CMK (cell line): ENCODE measurements around the gene DEFB131B.
"Not testable (repeated sequence)": the region's sequence is repeated elsewhere in the genome, so short reads cannot be mapped to it uniquely, and the experiment has no call there.

Experiments used
- DNase-seq: peaks from one replicate; pipeline ENCODE4 v3.0.0-alpha.2; 2010; ENCODE audit warnings: low read depth

The DEFB131B gene

DNA sequence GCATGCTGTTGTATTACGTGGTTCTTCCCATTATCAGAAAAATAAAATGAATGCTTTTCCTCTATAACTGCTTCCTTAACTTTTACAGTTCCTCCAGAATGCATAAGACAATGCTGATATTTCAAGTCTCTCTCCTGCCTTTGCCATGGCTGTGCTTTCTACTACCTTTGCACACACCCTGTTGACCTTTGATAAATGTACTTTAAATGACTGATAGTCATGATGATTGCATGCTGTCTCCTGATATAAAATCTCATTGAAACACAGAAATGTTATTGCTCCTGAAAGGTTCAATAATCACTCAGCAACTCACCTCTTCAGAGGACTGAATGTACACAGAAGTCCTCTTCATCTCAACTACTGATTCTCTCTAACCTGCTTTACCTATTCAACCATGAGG lies at the start of gene DEFB131B:
Gene DEFB131B, plus strand, starts transcription at position 395 of the 400 bp plus-strand sequence. Its CDS starts 0 bp downstream, at position 395.
- DNase-seq: not testable (repeated sequence)

GRCh38 chr11:71829247-71829646 lies 49.0 kb upstream of the DEFB131B start:
- not testable (repeated sequence) for DNase-seq

DNA sequence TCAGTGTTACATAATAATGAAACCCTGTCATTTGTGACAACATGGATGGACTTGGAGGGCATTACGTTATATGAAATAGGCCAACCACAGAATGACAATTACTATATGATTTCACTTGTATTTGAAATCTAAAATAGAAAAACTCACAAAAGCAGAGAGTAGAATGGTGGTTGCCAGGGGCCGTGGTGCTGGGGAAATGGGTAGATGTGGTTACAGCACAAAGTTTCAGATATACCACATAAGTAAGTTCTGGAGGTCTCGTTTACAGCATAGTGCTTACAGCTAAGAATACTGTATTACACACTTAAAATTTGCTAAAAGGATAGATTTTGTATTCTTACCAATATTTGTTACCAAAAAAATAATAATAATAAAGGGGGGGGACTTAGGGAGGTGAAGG lies 48.6 kb upstream of the DEFB131B start:
- DNase-seq: not testable (repeated sequence)

- DNase-seq: not testable (repeated sequence)
Observed at GRCh38 chr11:71832811-71833210, 45.4 kb upstream of the DEFB131B start, which contains the start of gene DEFB108B. DEFB108B (plus strand) TSS chr11:71833200; CDS start chr11:71833200, 0 bp downstream.

DNA sequence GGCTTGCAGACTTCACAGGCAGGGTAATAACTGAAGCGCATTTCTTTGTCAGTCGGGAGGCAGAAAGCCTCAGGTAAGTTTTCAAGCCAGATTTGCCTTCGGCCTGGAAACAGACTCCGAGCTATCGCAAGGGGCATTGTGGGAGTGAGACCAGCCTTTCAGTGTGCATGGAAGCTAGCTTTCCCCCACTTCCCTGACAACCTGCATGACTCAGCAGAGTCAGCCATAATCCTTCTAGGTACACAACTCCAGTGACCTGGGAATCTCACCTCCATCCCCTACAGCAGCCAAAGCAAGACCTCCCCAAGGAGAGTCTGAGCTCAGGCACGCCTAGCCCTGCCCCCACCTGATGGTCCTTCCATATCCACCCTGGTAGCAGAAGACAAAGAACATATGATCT lies 35.5 kb upstream of the DEFB131B start:
- not testable (repeated sequence) for DNase-seq

DNA sequence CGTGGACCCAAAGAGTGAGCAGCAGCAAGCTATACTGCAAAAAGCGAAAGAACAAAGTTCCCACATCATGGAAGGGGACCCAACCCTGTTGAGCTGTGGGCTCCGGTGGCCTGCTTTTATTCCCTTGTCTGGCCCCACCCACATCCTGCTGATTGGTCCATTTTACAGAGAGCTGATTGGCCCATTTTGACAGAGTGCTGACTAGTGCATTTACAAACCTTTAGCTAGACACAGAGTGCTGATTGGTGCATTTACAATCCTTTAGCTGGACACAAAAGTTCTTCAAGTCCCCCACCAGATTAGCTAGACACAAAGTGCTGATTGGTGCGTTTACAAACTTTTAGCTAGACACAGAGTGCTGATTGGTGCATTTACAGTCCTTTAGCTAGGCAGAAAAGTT lies 34.9 kb upstream of the DEFB131B start:
- DNase-seq: not testable (repeated sequence)

- no peak for DNase-seq
Observed at GRCh38 chr11:71843858-71844257, 34.4 kb upstream of the DEFB131B start.

GRCh38 chr11:71853895-71854294 lies 24.4 kb upstream of the DEFB131B start:
- not testable (repeated sequence) for DNase-seq

DNA sequence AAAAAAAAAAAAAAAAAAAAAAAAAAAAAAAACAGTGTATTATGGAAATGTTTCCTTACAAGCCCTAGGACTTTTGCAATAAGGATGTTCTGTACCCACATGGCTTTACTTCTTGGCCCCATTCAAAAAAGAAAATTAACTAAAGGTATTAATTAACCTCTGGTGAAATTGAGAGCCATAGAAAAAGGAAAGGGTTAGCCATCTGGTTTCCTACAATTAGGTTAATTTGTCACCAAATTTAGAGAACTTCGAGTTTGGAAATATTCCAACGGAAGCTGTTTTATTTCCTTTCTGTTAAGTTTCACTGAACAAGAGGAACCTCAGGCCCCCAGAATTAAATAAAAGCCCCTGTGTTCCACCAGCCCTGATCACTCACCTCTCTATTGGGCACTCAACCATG lies 22.4 kb upstream of the DEFB131B start:
- not testable (repeated sequence) for DNase-seq

GRCh38 chr11:71860835-71861234 lies 17.4 kb upstream of the DEFB131B start:
- DNase-seq: not testable (repeated sequence)

- peak; percentile 45 for DNase-seq
Observed at GRCh38 chr11:71863978-71864627, 14.2 kb upstream of the DEFB131B start.

GRCh38 chr11:71867209-71867608 lies 11.0 kb upstream of the DEFB131B start:
- DNase-seq: not testable (repeated sequence)

GRCh38 chr11:71869931-71870330 lies 8.3 kb upstream of the DEFB131B start:
- not testable (repeated sequence) for DNase-seq

- not testable (repeated sequence) for DNase-seq
Observed at GRCh38 chr11:71870661-71871060, 7.6 kb upstream of the DEFB131B start.

DNA sequence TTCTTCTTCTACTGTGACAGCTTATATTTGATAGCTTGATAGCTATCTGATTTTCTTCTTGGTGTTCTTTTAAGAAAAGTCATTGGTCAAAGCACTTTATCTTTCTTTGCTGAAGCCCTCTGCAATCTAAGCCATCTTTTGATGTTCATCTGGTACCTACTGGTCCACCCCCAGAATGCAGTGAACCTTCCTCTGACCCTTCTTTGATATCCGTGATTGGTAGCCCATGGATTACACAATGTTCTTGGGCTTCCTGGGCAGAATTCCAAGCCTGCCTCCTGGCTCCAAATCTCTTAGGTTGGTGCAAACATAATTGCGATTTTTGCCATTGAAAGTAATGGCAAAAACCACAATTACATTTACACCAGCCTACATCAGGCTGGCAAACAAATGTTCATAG lies 2.0 kb upstream of the DEFB131B start:
- not testable (repeated sequence) for DNase-seq

- DNase-seq: not testable (repeated sequence)
Observed at GRCh38 chr11:71885806-71886205, 7.6 kb downstream of the DEFB131B start.

DNA sequence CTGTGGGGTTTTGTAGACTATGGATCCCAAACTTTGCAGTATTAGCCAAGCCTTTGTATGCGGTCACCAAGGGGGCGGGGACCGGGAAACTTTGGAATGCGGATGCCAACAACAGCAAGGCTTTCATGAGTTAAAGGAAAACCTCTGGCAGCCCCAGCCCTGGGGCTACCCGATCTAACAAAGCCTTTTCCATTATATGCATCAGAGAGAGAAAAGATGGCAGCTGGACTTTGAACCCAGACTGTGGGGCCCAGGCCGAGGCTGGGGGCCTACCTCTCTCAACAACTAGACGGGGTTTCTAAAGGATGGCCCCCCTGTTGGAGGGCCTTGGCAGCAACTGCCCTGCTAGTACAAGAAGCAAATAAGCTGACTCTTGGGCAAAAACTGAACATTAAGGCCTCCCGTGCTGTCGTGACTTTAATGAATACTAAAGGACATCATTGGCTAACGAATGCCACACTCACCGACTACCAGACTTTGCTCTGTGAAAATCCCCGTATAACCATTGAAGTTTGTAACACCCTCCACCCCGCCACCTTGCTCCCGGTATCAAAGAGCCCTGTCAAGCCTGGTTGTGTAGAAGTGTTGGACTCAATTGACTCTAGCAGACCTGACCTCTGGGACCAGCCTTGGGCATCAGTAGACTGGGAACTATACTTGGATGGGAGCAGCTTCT lies 10.2 kb downstream of the DEFB131B start:
- not testable (repeated sequence) for DNase-seq

- not testable (repeated sequence) for DNase-seq
Observed at GRCh38 chr11:71889181-71889872, 11.1 kb downstream of the DEFB131B start.

DNA sequence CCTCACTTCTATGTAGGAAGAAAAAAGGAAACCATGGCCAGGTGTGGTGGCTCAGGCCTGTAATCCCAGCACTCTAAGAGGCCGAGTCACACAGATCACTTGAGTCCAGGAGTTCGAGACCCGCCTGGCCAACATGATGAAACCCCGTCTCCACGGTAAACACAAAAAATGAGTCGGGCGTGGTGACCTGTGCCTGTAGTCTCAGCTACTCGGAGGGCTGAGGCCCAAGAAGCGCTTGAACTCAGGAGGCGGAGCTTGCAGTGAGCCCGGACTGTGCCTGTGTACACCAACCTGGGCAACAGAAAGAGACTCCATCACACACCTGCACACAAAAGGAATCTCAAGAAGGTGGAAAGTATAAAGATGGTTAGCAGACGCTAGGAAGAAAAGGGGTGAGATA lies 17.7 kb downstream of the DEFB131B start:
- DNase-seq: no peak

DNA sequence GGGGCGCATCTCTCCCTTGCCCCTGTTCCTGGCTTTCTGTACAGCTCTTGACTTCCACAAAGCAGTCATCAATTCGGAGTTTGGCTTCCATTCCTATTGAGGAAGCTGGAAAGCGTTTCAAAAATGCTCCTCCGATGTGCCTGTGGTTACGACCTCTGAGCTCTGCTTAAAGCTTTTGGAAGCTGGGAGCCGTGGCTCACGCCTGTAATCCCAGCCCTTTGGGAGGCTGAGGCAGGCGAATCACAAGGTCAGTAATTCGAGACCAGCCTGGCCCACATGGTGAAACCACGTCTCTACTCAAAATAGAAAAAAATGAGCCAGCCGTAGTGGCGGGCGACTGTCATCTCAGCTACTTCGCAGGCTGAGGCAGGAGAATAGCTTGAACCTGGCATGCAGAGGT lies 22.9 kb downstream of the DEFB131B start:
- DNase-seq: not testable (repeated sequence)

DNA sequence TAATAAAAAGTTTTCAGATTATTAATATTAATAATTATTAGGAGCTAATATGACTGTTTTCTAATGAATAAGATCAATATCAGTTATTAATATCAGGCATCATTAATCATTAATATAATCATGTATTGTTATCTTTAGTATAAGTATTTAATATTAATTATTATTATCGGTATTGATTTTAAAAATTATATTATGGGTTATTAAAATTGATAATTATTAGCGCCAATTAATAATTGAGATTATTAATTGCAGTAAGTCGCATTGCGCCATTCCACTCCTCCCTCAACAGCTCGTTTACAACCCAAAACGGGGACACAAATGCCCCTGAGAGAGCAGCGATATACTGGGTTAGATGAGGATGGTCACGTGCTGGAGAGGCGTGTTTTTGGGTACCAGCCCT lies 30.0 kb downstream of the DEFB131B start:
- DNase-seq: no peak

- not testable (repeated sequence) for DNase-seq
Observed at GRCh38 chr11:71910775-71911174, 32.5 kb downstream of the DEFB131B start.
